Fibroblast of skin of right quadriceps (primary cell): ENCODE results near the gene NOL7.

Source experiments
- DNase-seq: peaks from one replicate; pipeline ENCODE4 v3.0.0-alpha.2; 2013

Gene NOL7

DNA sequence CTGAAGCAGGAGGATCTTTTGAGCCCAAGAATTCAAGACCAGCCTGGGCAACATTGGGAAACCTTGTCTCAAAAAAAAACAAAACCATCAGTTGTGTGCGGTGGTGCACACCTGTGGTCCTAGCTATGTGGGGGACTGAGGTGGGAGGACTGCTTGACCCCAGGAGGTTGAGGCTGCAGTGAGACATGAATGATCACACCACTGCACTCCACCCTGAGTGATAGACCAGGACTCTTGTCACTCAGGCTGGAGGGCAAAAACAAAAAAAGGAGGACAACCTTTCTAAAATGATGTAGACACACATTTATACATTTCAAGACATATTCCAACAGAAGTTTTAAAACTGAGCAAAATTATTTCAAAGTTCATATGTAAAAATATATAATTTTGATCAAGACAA lies 45.1 kb downstream of the NOL7 start:
- no peak for DNase-seq

DNA sequence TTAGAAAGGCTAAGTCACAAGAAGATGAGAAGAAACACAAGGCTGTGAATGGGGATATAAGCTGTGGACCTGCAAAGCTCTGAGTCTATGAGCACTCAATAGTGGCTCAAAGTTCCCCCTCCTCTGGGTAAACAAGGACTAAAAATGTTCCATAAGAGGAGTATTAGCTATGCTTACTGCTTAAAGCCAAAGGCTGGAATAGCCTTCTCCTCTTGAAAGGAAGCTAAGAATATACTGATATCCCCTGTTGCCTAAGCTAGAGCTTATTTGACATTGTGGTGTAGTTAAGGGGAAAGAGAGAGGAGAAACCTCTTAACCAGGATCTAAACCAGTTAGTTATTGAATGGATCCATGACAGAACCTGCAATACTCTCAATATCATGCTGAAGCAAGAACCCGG lies 45.8 kb downstream of the NOL7 start:
- no peak for DNase-seq

- no peak for DNase-seq
Observed at GRCh38 chr6:13661647-13662046, 46.5 kb downstream of the NOL7 start.

DNA sequence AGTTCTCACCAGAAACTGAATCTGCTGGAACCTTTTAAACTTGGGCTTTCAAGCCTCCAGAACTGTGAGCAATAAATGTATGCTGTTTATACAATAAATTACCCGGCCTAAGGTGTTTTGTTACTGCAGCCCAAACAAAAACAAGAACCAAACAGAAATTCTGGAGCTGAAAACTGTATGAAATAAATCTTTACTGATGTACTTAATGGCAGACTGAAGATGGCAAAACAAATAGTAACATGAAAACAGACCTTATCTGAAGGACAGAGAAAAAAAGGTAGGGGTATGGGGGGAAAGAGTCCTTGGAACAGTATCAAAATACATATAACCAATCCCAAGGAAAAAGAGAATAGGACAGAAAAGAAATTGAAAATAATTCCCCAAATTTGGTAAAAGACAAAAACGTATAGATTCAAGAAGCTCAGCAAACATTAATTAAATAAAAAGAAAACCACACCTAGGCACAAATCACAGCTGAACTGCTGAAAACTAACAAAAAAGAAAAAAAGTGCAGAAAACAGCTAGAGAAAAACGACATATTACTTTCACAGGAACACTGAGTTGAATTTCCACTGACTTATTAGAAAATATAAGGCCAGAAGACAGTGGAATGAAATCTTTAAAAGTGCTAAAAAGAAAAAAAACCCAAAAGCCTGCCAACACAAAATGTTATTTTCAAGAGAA lies 47.7 kb downstream of the NOL7 start:
- no peak for DNase-seq

DNA sequence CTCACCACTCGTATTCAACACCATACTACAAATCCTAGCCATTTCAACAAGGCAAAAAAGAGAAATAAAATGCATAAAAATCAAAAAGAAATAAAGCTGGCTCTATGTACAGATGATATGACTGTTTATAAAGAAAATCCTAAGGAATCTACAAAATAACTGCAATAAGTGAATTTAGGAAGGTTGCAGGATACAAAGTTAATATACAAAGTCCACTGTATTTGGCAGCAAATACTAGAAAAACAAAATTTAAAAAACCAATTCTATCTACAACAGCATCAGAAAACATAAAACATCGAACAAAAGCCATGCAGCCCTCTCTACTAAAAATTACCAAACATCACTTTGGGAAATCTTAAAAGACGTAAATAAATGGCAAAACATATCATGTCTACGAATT lies 48.9 kb downstream of the NOL7 start:
- no peak for DNase-seq

GRCh38 chr6:13664703-13665352 lies 49.7 kb downstream of the NOL7 start:
- peak; percentile 22 for DNase-seq

DNA sequence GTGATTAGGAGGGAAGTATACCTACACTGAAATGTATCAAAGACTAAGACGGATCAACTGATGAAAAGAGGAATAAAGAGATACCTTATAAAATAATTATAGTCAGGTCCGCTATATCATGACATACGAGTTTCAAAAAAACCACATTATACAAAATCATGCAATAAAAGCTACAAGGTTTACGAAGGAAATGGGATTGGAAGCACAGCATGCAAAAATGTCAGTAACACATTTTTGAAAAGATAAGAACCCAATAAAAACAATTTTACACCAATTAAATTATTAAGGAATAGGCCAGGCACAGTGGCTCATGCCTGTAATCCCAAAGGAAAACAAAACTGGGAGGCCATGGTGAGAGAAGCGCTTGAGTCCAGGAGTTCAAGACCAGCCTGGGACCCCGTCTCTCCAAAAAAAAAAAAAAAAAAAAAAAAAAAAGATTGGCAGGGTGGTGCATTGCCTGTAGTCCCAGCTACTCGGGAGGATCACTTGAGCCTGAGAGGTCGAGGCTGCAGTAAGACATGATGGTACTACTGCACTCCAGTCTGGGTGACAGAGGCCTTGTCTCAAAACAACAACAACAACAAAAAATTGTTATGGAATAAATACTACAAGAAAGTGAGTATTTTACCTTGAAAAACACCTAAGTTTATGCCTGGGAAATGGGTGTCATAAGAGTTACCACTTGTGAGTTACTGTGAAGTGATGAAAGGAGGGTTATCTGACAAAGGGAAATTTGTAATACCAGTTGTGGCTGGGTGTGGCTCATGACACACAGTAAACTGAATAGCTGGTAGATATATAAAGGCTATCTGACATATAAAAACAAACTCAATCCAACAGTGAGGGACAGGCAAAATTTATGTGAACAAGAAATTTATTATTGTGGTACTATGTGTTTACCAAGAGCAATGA lies 51.3 kb downstream of the NOL7 start:
- no peak for DNase-seq

- peak; percentile 7 for DNase-seq
Observed at GRCh38 chr6:13667655-13668054, 52.5 kb downstream of the NOL7 start.

GRCh38 chr6:13668291-13668928 lies 53.3 kb downstream of the NOL7 start:
- no peak for DNase-seq

DNA sequence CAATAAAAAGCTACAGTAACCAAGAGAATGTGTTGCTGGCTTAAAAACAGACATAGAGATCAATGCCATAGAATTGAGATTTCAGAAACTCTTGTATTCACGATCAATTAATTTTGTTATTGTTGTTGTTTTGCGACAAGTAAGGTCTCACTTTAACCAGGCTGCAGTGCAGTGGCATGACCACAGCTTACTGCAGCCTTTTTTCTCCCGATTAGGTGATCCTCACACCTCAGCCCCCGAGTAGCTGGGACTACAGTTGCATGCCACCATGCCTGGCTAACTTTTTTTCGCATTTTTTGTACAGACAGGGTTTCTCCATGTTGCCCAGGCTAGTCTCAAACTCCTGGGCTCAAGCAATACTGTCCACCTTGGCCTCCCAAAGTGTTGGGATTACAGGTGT lies 54.3 kb downstream of the NOL7 start:
- DNase-seq = no peak
